Dermis microvascular lymphatic vessel endothelial cell (primary cell): Measurements from ENCODE around the gene TRPM5. TPM values are rescaled to one million over a fixed set of nuclear protein-coding genes. Genes with fewer than 3 reads are reported as not detected.

Experiments
- DNase-seq, 2 donors: peaks; one replicate each; pipeline versions ENCODE4 v3.0.0 to v3.0.0-alpha.2; 2010; ENCODE audit warnings: low read depth in 2 of 2
- total RNA-seq: library from RNA; depleted of rRNA; stranded (reverse); fragments of >200 nt; gene quantifications from 2 replicates; pipeline ENCODE4 v1.2.1, GENCODE V29; 2014

The TRPM5 gene
- total RNA-seq, 1 donor from 2014 or later = not detected

DNA sequence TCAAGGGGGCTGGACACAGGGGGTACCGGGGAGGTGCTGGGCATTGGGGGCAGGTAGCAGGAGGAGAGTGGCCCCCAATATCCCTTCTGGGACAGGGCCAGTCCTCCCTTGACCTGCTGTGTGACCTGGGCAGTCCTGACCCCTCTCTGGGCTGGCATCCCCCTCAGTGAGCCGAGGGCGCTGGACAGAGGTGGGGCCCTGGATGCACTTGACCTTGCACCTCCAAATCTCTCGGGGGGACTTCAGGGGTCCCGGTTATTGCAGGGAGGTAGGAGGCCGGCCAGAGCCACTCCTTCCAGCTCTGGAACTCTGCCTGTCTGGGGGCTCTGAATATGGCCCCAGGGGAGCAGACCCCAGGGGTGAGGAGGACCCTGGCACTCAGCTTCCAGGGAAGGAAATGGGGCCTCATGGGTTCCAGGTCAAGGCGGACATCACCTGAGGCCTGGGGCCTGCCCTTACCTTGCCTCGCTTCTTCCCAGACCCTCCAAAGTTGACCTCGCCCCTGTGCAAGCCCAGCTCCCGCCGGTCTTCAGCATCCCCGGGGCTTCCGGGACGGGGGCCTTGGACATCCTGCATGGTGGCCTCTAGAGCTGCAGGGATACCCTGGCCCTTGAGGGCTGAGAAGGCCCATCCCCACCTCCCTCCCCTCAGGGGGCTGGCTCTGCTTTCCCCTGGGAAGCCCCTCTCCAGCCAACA lies 21.7 kb downstream of the TRPM5 start:
- no peak for DNase-seq

DNA sequence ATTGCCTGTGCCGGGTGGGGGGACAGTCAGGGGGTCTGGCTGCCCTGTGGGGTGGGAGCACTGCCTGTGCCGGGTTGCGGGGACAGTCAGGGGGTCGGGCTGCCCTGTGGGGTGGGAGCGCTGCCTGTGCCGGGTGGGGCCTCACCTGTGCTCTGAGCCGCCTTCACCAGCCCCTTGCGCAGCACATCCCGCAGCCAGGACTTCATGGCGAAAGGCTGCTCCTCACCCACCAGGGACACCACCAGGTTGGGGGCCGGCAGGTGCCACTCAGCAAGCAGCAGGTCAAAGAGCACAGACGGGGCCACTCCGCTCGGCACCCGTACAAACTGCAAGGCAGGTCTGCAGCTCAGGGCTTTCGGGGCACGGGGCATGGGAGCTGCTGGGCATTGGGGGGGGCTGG lies 22.3 kb downstream of the TRPM5 start:
- no peak for DNase-seq

DNA sequence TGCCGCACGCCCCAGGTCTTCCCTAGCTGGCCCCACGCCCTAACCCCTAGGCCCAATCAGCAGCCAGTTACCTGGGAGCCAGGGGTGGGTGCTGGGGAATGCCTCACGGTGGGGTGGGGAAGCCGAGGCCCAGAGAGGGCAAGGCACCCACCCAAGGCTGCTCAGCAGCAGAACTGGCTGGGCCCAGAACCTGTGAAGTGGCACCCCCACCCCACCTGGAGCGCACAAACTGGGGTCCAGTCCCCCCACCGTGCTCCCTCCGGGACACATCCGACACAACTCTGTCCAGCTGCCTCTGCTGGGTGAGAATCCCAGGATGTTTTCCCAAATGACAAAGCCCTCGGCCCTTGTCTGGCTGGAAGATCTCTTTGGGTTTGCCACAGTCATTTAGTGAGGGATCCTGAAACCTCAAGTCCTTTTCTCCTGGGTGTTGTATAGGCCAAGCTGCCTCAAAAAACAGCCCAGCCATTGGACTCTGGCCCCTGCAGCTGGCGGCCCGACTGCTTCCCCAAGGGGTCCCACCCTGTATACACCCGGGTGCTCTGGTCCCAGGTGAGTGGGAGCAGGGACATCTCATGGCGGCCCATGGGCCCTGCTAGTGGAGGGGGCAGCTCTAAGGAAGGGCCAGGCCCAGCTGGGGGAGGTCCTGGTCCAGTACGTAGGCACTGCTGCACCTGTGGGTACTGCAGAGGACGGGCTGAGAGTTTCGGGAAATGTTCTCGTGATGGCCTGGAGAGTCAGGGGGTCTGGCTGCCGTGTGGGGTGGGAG lies 22.9 kb downstream of the TRPM5 start:
- DNase-seq = no peak

DNA sequence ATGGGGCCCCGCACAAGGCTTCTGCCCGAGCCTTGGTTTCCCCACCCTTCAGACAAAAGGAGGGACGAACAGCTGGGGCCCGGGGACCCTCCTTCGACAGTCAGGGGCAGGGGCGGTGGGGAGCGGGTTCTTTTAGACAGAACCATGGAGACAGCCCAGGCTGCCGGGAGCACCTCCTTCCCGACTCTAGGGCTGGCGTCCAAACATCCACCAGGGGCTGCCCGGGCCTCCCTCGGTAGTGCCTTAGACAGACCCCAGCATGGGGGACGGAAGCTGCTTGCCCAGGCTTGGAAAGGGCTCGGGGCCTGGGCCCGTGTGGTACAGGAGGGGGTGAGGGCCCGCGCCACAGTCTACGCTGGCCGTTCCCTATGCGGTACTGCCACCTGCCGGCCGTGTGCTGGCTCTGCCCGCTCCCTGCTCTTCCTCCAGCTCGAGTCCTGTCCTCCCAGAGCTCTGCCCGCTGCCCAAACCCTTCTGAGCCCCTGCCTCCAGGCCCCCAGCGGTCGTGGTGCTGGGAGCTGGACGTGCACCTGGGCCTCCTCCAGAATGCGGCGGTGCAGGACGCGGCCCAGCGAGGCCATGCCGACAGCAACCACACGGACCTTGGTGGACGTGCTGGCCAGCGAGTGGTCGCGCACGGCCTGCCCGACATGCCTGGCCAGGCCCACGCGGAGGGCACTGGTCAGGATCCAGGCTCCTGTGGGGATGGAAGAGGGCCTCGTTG lies 23.6 kb downstream of the TRPM5 start:
- peak in 1 of 2 donors; percentile 69 for DNase-seq

DNA sequence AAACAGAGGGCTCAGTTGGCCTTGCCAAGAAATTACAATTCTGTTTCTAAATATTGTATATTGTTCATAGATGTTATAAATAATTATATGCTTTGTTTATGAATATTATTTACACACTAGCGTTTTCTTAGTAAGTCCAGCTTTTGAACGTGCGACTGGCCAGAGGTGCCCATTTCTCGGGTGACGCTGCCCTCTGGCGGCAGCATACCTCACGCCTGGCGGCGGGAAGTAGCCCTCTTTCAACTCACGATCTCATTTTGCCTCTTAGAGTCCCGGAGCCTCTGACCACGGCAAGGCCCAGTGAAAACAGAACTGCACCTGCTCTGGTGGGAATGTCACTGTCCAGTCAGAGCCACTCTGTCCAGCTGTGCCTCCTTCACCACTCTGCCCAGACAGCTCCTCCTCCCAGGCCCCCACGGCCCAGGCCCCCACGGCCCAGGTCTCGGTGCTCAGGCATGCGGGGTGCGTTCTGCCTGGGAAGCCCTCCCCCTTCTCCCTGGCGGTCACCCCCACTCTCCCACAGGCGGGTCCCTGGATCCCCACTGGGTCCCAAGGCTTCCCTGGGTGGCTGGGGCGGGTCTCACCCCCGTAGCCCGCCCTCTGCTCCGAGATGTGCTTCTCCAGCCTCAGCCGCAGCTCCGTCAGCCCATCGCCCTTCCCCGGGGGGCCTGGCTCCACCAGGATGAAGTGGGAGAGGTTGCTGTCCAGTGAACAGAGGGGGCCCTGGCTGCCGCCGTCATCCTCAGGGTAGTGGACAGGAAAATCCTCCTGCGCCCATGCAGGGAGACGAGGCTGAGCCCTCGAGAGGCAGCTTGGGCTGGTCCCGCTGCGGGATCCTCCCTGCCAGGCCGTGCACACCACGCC lies 24.4 kb downstream of the TRPM5 start:
- DNase-seq = peak; percentile 62 to 73

DNA sequence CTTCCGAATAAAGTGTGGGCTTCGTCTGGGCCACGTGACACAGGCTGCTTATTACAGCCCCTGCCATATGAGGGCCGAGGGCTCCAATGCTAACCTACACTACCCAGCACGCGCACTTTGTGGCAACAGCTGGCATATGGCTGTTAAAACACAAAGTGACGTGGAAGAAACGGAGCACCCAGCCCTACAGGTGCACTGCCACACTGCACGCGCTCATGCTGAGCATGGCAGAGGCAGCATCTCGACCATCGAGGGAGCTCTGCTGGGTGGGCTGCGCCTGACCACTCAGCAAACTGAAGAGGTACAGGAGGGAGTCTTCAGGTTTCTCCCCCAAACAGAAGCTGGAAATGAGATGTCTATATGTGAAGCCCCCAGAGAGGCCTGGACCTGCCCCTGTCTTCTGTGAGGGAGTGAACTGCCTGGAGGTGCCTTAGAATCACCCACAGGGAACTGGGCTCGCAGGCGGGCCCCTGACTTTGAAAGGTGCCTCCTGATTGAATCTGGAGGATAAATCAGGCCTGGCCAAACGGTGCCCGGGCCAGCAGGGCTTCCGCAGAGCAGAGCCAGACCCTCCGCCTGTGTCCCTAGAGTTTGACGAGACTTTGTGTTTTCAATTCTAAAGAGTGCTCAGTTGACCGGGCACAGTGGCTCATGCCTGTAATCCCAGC lies 25.5 kb downstream of the TRPM5 start:
- DNase-seq = no peak

DNA sequence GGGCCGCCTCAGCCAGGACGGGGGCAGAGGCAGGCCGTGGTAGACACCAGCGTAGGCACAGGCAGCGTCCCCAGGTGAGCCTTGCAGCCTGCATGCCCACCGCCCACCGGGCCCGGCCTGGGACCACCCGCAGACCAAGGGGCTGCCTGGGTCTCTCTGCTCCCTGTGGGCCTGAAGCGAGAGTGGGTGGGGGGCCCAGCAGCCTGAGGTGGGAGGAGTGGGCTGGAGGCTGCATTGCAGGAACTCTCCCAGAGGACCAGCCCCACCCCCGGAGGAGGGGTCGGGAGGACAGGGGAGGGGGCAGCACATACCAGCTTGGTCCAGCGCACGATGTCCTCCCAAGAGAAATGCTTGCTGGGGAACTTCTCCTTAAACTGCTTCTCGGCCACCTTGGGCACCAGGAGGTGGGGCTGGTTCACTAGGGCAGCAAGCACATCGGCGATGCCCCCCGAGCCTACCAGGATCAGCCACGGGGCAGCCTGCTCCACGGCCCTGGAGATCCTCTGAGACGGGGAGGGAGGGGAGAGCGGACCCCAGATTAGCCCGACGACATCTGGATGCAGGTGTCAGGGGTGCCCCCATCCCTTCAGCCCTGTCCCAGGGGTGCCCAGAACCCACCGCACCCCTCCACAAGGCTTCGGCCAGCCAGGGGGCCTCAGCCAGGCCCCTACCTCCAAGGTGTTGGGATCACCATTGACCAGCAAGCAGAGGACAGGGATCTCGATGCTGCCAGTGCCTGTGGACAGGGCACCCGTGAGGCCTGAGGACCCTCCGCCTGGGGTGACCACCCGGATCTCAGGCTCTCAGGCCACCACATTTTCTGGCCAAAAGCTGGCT lies 26.2 kb downstream of the TRPM5 start:
- no peak for DNase-seq

DNA sequence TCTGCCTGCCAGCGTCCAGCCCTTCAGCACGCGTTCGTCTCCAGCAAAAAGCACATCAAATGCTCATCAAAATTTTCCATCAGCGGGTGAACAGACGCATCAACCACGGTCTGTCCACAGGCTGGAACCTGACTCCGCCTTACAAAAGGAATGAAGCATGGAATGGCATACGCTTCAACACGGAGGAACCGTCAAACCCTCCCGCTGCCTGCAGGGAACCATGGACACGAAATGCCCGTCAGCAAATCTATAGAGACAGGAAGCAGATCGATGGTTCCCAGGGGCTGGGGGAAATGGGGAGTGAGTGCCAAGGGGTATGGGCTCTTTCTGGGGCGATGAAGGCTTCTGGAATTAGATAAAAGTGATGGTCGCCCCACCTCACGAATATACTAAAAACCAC lies 27.5 kb downstream of the TRPM5 start:
- no peak for DNase-seq

DNA sequence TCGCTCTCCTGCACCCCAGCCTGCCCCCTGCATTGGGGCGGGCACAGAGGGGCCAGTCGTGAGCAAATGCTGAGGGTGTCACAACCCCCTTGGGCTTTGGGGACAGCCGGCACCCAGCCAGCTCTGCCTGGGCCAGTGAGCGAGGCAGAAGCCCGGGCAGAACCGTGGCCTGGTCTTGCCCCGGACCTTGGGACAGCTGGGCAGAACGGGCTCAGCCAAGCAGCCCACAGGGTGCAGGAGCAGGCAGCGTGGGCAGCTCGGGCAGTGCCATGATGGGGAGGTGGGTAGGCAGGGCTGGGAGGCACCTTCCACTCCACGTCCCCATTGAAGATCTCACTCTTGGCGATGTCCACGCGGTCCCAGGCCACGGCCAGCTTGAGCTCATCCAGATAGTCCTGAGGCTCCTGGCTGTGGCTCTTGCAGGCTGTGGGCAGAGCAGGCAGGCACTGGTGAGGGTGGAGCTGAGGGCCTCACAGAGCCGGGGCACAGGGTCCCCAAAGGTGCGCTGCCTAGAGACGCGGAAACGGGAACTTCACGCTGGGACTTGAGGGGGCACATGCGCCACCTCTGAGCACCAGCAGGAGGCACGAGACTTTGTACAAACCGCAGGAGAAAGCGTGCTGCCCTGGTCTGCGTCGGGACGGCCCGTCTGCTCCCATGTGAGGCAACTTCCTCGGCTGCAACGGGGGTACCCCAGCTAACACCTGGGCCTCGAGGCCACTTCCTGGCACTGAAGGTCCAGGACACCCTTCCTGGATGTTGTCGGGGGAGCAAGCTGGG lies 28.5 kb downstream of the TRPM5 start:
- DNase-seq = no peak

DNA sequence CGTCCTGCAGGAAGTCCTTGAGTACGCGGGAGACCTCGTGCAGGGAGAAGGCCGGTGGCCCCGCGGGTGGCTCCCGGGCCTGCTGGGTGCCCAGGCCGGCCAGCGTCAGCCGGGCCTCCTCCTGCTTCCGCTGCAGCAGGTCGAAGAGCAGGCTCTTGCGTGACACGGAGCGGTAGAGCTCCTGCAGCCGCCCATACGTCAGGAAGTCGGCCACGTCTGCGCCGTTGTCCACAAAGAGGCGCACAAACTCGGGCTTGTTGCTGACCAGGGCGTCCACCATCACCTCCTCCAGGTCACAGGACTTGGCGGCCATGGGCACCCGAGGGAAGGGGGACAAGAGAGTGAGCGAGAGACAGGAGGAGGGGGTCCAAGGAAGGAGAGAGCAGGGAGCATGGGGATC lies 29.1 kb downstream of the TRPM5 start:
- DNase-seq = no peak

DNA sequence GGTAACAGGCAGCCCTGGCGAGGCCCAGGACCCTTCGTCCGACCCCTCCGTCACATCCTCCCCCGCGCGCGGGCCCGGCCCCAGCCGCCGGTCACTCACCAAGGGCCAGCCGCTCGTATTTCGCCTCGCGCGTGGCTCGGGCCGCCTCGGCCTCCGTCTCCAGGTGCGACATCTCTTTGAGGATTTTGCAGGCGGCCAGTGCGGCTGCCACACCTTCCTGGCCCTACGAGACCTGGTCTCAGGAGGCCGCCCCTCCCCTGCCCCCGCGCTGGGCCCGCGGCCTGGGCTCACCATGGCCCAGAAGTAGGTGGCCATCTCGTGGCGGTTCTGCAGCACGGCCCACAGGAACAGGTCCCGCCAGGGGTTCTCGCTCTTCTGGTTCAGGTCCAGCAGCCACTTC lies 29.7 kb downstream of the TRPM5 start:
- DNase-seq = no peak

DNA sequence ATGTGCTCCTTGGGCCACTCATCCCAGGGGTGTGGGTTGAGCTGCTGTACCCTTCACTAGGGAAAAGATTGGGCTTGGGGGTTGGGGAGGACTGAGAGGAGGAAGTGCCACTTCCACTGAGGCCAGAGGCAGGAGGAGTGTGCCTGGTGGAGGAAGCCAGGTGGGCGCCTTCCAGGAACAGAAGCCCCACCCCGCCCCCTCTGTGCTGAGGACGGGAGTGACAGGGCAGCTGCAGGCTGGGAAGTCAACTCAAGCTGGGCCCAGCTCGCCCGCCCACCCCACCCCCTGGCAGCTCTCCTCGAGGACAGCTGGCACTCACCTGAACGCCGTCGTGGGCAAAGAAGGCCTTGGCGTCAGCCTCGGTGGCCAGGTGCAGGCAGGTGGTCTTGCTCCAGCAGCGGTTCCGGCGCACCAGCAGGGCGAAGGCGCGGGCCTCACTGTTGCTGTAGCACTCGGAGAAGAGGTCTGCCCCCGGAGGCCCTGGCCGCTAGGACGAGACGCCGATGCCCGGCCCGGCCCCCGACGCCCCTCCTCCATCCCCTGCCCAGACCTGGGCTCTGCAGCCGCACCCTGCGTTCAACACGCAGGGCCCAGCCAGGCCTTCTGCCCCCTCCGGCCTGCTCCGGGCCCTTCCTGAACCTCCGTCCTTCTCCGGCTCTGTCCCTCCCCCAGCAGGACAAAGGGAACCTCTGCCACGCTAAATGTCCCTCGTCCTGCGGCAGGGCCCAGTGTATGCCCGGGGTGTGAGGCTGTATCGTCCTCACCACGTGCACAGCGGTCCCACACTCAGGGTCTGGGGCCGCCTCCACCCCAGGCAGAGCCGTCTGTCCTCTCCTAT lies 30.4 kb downstream of the TRPM5 start:
- no peak for DNase-seq

DNA sequence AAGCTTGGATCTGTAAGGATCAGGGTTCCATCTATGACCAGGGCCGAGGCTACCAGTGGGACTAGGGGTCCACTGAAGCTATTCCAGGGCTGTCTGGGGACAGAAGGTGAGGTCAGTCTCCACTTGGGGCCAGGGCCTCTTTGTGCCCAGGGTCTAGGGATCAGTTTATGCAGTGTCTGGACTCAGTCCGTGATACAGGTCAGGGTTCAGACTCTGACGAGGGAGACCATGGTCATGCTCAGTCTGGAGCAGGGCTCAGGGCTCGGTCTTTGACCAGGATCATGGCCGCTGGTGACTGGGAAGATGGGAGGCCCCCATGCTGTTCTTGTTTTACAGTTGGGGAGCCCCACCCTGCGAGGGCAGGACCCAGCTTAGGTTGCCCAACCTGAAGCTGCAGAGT lies 32.0 kb downstream of the TRPM5 start:
- no peak for DNase-seq

DNA sequence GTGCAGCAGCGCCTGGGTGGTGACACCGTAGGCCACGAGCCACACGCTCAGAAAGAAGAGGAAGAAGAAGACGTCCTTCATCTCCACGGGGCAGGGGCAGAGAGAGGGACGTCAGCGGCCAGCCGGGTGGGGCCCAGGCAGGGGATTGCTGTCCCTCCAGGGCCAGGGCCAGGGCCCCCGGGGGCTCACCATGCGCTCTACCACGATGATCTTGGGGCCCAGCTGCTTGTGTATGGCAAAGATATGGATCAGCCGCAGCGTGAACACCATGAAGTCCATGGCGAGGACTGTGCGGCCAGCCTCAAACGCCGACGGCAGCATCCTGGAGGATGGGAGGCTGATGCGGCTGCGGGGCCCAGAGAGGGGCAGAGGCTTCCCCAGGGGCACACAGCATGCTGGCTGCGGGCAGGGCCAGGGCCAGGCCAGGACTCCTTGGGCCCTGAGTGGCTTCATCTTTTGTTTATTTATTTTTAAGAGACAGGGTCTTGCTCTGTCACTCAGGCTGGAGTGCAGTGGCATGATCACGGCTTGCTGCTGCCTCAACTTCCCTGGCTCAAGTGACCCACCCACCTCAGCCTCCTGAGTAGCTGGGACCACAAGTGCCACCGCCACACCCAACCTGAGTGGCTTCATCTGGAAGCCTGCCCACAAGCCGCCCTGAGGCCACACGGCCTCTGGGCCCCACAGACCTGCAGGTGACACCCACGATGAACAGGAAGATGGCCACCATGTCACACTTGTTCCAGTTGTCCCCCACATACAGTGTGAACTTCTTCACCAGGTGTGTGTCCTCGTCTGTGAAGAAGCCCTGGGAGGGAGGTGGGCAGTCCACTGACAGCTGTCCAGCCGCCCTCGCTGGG lies 32.6 kb downstream of the TRPM5 start:
- no peak for DNase-seq

DNA sequence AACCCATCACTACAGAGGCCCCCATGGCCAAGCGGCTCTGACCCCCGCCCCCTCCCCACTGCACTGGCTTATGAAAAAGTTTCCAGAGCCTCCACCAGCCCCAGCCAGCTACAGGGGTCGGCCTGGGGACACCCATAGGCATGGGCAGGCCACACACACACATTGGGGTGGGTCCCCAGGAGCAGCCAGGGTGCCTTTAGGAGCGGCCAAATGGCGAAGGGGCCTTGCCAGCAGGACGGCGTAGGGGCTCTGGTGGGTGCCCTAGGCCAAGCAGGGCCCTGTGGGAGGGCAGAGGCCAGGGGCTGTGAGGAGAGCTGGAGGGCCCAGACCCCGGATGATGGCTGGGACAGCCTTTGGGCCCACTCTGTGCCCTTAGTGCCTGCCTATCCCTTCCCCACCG lies 33.7 kb downstream of the TRPM5 start:
- no peak for DNase-seq

DNA sequence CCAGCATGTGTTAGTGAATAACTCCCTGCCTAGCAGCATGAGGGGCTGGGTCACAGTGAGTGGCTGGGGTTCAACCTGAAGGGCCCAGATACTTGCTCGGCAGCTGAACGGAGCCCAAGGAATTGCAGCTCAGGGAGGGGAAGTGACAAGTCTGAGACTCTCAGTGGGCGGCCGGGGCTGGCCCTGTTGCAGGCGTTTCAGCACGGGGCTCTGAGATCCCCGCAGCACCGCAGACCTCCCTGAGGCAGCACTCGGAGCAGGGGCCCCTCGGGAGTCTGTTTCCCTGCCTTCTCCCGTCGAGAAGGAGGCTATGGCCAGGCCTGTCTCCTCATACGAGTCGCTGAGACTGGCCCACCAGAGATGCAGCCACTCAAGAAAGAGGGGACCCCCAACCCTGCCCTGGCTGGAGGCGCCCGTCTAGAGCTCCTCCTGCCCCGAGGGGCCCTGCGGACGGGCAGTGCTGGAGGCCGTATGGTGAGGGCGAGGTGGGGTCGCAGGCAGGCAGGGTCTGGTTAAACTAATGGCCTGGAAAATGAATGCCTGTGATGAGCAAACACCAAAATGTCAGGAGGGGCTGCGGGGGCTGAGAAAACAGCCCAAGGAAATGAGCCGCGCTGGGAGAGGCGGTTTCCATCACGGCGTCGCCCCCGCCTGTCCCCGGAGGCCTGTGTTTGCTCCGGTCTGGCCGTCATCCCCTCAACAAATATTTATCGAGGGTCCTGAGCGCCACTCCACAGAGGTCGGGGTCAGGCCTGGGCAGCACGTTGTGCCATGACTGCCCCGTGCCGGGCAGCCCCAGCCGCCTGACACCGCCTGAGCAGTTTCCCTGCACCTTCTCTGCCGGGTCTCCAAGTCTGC lies 34.5 kb downstream of the TRPM5 start:
- DNase-seq = no peak

DNA sequence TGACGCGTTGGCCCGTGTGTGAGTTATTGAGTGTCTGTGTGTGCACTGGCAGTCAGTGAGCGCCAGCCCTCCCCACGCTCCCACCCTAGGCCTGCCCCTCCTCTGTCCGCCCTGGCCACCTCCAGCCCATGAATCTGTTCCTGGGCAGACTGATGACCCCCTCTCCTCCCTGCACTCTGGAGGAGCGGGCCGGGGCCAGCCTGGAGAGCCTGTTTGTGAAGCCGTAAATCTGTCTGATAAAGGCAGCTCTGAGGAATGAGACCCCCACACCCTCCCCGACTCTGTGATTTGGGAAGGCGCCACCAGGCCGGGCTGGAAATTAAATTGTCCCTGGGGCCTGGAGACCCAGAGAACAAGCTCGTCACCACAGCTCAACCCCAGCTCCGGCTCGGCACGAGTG lies 35.2 kb downstream of the TRPM5 start:
- no peak for DNase-seq
